Measurements from ENCODE around the gene ZNF90. TPM values are rescaled to one million over a fixed set of nuclear protein-coding genes. Genes with fewer than 3 reads are reported as not detected.
"Not testable (repeated sequence)": the region's sequence is repeated elsewhere in the genome, so short reads cannot be mapped to it uniquely, and the experiment has no call there.

The ZNF90 gene
- total RNA-seq, 1 donor from 2014 or later = 12.5 TPM

- TF ChIP-seq, protein P1, sequence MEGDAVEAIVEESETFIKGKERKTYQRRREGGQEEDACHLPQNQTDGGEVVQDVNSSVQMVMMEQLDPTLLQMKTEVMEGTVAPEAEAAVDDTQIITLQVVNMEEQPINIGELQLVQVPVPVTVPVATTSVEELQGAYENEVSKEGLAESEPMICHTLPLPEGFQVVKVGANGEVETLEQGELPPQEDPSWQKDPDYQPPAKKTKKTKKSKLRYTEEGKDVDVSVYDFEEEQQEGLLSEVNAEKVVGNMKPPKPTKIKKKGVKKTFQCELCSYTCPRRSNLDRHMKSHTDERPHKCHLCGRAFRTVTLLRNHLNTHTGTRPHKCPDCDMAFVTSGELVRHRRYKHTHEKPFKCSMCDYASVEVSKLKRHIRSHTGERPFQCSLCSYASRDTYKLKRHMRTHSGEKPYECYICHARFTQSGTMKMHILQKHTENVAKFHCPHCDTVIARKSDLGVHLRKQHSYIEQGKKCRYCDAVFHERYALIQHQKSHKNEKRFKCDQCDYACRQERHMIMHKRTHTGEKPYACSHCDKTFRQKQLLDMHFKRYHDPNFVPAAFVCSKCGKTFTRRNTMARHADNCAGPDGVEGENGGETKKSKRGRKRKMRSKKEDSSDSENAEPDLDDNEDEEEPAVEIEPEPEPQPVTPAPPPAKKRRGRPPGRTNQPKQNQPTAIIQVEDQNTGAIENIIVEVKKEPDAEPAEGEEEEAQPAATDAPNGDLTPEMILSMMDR (IDR thresholded peaks at IDR 0.05) = no peak
- Mint-ChIP-seq H3K27me3 (peaks cover 4% of the 10 kb centered on the region), H3K4me3 (no peak overlapping the region), H3K36me3 (ENCODE audit: low read depth) (no peaks in the 10 kb centered on the region), H3K27ac (no peak overlapping the region), H3K4me1 (peaks cover 14% of the 10 kb centered on the region), H3K9me3 (no peaks in the 10 kb centered on the region)
- ChIA-PET CTCF (no interaction called here), POLR2A (no interaction called here)
- no peak for DNase-seq
- intact Hi-C loops (cut with micrococcal nuclease) = no loop called here
- no peak for ATAC-seq (ENCODE audit: low read depth)
These were observed 17.5 kb upstream of the ZNF90 start for GRCh38 chr19:20060282-20060681.

GRCh38 chr19:20066861-20067260 is 10.9 kb upstream of the ZNF90 start:
- intact Hi-C loops (cut with micrococcal nuclease) = no loop called here
- no peaks in the 10 kb centered on the region for H3K4me1 Mint-ChIP-seq
- no peaks in the 10 kb centered on the region for H3K36me3 Mint-ChIP-seq (ENCODE audit: low read depth)
- no peak overlapping the region for H3K27ac Mint-ChIP-seq
- H3K4me3 Mint-ChIP-seq = no peak overlapping the region
- TF ChIP-seq, protein P1 (IDR thresholded peaks at IDR 0.05) = no peak
- ATAC-seq (ENCODE audit: low read depth) (no peak), DNase-seq (no peak)
- POLR2A ChIA-PET = no interaction called here
- CTCF ChIA-PET = no interaction called here
- peaks cover 16% of the 10 kb centered on the region for H3K27me3 Mint-ChIP-seq
- H3K9me3 Mint-ChIP-seq = peaks cover 2% of the 10 kb centered on the region

DNA sequence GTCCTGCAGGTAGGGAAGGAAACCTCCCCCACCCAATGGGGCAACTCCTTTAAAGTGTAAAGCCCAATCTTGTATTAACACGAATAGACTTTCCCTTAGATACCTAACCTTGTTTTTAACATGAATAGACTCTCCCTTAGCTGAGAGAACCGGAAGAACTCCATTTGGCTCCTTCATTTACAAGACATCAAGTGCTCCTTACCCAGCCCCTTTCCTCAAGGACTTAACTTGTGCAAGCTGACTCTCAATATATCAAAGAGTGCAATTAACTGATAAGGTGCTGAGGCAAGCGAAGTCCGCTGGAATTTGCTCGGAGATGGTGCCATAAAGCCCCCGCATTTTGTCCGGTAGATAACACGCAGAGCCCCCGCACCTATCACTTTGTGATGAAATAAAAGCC is 9.9 kb upstream of the ZNF90 start:
- Mint-ChIP-seq H3K9me3 (peaks cover 2% of the 10 kb centered on the region), H3K4me3 (no peak overlapping the region), H3K36me3 (ENCODE audit: low read depth) (no peaks in the 10 kb centered on the region), H3K27me3 (peaks cover 16% of the 10 kb centered on the region), H3K27ac (no peak overlapping the region), H3K4me1 (no peaks in the 10 kb centered on the region)
- intact Hi-C loops (cut with micrococcal nuclease) = no loop called here
- DNase-seq (no peak), ATAC-seq (ENCODE audit: low read depth) (no peak)
- CTCF ChIA-PET = no interaction called here
- TF ChIP-seq, protein P1 (IDR thresholded peaks at IDR 0.05) = no peak
- POLR2A ChIA-PET = no interaction called here

GRCh38 chr19:20068559-20068958 is 9.2 kb upstream of the ZNF90 start:
- H3K36me3 Mint-ChIP-seq (ENCODE audit: low read depth); DNase-seq; ATAC-seq (ENCODE audit: low read depth); POLR2A ChIA-PET; H3K4me3 Mint-ChIP-seq; H3K27ac Mint-ChIP-seq; H3K4me1 Mint-ChIP-seq; intact Hi-C loops (cut with micrococcal nuclease); CTCF ChIA-PET; H3K9me3 Mint-ChIP-seq: not testable (repeated sequence)
- peaks cover 16% of the 10 kb centered on the region for H3K27me3 Mint-ChIP-seq

DNA sequence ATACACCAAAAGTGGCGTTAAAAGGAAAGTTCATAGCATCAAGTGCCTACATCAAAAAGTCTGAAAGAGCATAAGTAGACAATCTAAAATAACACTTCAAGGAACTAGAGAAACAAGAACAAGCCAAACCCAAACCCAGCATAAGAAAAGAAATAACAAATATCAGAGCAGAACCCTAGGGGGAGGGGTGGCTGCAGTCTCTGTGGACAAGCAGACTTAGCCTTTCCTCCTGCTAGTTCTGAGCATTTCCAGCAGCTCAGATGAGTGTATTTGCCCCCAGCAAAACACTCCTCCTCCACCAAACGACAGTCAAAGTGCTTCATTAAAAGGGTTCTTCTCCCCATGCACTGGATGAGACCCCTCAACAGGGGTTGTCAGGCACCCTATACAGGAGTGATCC is 7.1 kb upstream of the ZNF90 start:
- Mint-ChIP-seq H3K4me1 (no peaks in the 10 kb centered on the region), H3K27ac (no peak overlapping the region), H3K27me3 (peaks cover 16% of the 10 kb centered on the region), H3K9me3 (peaks cover 2% of the 10 kb centered on the region), H3K4me3 (no peak overlapping the region), H3K36me3 (ENCODE audit: low read depth) (no peaks in the 10 kb centered on the region)
- TF ChIP-seq, protein P1 (IDR thresholded peaks at IDR 0.05) = no peak
- ChIA-PET POLR2A (no interaction called here), CTCF (no interaction called here)
- DNase-seq = no peak
- intact Hi-C loops (cut with micrococcal nuclease) = loop anchor here (10.0 kb wide), 2 partner anchors 354 to 494 kb away; partner anchors contain the start of gene ZNF737
- ATAC-seq (ENCODE audit: low read depth) = no peak

DNA sequence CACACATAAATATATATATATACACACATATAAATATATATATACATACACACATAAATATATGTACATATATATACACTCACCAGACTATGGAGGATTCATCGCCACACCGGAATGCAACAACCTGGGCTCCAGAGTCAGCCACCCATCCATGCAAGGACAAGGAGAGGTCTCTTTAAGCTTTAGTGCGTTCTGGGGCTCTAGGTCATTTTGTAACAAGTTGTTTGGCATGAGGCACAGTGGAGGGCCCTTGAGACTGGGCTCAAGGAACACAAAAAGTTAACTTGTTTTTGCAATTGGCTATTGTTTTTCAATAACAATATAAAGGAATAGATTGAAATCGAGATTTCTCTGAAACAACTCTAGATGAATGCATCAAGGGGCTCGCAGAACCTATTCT is 4.9 kb upstream of the ZNF90 start:
- H3K27me3 Mint-ChIP-seq = peaks cover 9% of the 10 kb centered on the region
- TF ChIP-seq, protein P1 (IDR thresholded peaks at IDR 0.05) = no peak
- CTCF ChIA-PET = interaction anchor here (0.6 kb wide), 1 partner anchor 164 kb away, joined by 4 read pairs; no protein-coding TSS in a partner anchor
- H3K36me3 Mint-ChIP-seq (ENCODE audit: low read depth) = peaks cover 3% of the 10 kb centered on the region
- no peak for ATAC-seq (ENCODE audit: low read depth)
- POLR2A ChIA-PET = no interaction called here
- H3K27ac Mint-ChIP-seq = no peak overlapping the region
- DNase-seq = no peak
- peaks cover 4% of the 10 kb centered on the region for H3K4me1 Mint-ChIP-seq
- H3K9me3 Mint-ChIP-seq = peaks cover 2% of the 10 kb centered on the region
- H3K4me3 Mint-ChIP-seq = no peak overlapping the region
- intact Hi-C loops (cut with micrococcal nuclease) = loop anchor here (10.0 kb wide), 2 partner anchors 352 to 492 kb away; partner anchors contain the start of gene ZNF737
